ENCODE data around the gene GDPD5. TPM values are rescaled to one million over a fixed set of nuclear protein-coding genes. Genes with fewer than 3 reads are reported as not detected.

GDPD5 gene
- total and polyA plus RNA-seq, 2 donors (not counting 3 experiments of a cell fraction or from before 2014, with no cell fraction given) = 60.2 to 79.2 TPM

GRCh38 chr11:75495749-75496304 is 29.9 kb downstream of the GDPD5 start:
- TF ChIP-seq JUN (IDR thresholded peaks at IDR 0.05; ENCODE audit: borderline replicate concordance, insufficient read depth, insufficient read length, low read depth) (no peak), POLR2AphosphoS5 (IDR thresholded peaks at IDR 0.05; ENCODE audit: insufficient read depth, low read depth, low read length) (no peak), MYC (IDR thresholded peaks at IDR 0.05; ENCODE audit: low read depth, low read length) (no peak), GATA2 (IDR thresholded peaks at IDR 0.05; ENCODE audit: insufficient read depth, insufficient read length, low read depth, low read length) (no peak), FOS (IDR thresholded peaks at IDR 0.05; ENCODE audit: borderline replicate concordance, insufficient read depth, low read length) (no peak), EZH2 (IDR thresholded peaks at IDR 0.05; ENCODE audit: borderline replicate concordance, low read depth, low read length, severe bottlenecking) (no peak), POLR2A (IDR thresholded peaks at IDR 0.05; ENCODE audit: low read depth, low read length) (no peak)
- TF ChIP-seq, protein P1, sequence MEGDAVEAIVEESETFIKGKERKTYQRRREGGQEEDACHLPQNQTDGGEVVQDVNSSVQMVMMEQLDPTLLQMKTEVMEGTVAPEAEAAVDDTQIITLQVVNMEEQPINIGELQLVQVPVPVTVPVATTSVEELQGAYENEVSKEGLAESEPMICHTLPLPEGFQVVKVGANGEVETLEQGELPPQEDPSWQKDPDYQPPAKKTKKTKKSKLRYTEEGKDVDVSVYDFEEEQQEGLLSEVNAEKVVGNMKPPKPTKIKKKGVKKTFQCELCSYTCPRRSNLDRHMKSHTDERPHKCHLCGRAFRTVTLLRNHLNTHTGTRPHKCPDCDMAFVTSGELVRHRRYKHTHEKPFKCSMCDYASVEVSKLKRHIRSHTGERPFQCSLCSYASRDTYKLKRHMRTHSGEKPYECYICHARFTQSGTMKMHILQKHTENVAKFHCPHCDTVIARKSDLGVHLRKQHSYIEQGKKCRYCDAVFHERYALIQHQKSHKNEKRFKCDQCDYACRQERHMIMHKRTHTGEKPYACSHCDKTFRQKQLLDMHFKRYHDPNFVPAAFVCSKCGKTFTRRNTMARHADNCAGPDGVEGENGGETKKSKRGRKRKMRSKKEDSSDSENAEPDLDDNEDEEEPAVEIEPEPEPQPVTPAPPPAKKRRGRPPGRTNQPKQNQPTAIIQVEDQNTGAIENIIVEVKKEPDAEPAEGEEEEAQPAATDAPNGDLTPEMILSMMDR (IDR thresholded peaks at IDR 0.05; ENCODE audit: extremely low read depth in 1 of 2, insufficient read depth in 1 of 2, low read depth in 1 of 2, low read length in 2 of 2) = no peak
- TF ChIP-seq, protein P2, sequence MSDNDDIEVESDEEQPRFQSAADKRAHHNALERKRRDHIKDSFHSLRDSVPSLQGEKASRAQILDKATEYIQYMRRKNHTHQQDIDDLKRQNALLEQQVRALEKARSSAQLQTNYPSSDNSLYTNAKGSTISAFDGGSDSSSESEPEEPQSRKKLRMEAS (IDR thresholded peaks at IDR 0.05; ENCODE audit: insufficient read depth, insufficient read length) = no peak
- no peaks in the 10 kb centered on the region for H4K20me1 ChIP-seq (replicated peaks; ENCODE audit: control insufficient read depth, extremely low read depth, insufficient read depth, low read length)
- H3K4me2 ChIP-seq (ENCODE audit: insufficient read depth, low read length) = no peak overlapping the region
- H3K9me1 ChIP-seq (replicated peaks; ENCODE audit: control insufficient read depth, extremely low read depth, insufficient read depth, low read length) = no peaks in the 10 kb centered on the region
- H3K9ac ChIP-seq (replicated peaks; ENCODE audit: extremely low read depth, insufficient read depth, low read length) = no peak overlapping the region
- H3K27ac ChIP-seq (ENCODE audit: insufficient read depth, low read depth, low read length) = no peak overlapping the region
- ChIA-PET CTCF (interaction anchor here (1.1 to 1.8 kb wide), 8 partner anchors 11 to 45 kb away, joined by 3 to 5 read pairs (median 4); partner anchors contain the start of gene GDPD5), POLR2A (no interaction called here)
- no peak overlapping the region for H2AFZ ChIP-seq (ENCODE audit: low read depth, low read length)
- dilution Hi-C loops (cut with MboI; ENCODE audit: extremely low pct_ligation_motif_present, low sequenced_read_pairs) (no loop called here), intact Hi-C loops (cut with micrococcal nuclease) (no loop called here)
- H3K27me3 ChIP-seq (ENCODE audit: control insufficient read depth in 2 of 2, insufficient read depth in 2 of 2, low read length in 2 of 2) = no peaks in the 10 kb centered on the region
- FAIRE-seq (no peak), DNase-seq (ENCODE audit: low read depth, low spot score) (peak; percentile 13)
- no peaks in the 10 kb centered on the region for H3K79me2 ChIP-seq (ENCODE audit: control insufficient read depth, insufficient read depth, low read length)
- no peak overlapping the region for H3K4me3 ChIP-seq (replicated peaks in 1 of 3; ENCODE audit: insufficient read depth in 1 of 3, low read depth in 1 of 3, low read length in 3 of 3)
- H3K36me3 ChIP-seq (ENCODE audit: control insufficient read depth in 2 of 2, extremely low read depth in 1 of 2, insufficient read depth in 2 of 2, low read length in 2 of 2) = no peaks in the 10 kb centered on the region
- H3K9me3 ChIP-seq (replicated peaks; ENCODE audit: control insufficient read depth, insufficient read depth, low read length) = no peaks in the 10 kb centered on the region
- no TSS peak for BruUV-seq (replicated peaks)
- peaks cover 26% of the 10 kb centered on the region for H3K4me1 ChIP-seq (ENCODE audit: control insufficient read depth, extremely low read depth, insufficient read depth, low read length)

All from endothelial cell of umbilical vein (primary cell).